Choroid plexus epithelial cell (primary cell): Measurements from ENCODE around the gene MPZL1.
A peak's percentile ranks its signal among the peaks of the same experiment; 100 is the strongest.

ENCODE experiments used
- DNase-seq: peaks from one replicate; pipeline ENCODE4 v3.0.0-alpha.2; 2010; ENCODE audit warnings: low read depth
- H3K4me3 ChIP-seq: 2 replicates; pipeline ENCODE4 v1.5.1; 2011; ENCODE audit warnings: low read depth, mild to moderate bottlenecking, control low read depth, low read length, moderate library complexity
- CTCF ChIP-seq: conservative IDR thresholded peaks from 2 replicates; pipeline ENCODE4 v1.5.1; 2011; ENCODE audit warnings: low read depth, mild to moderate bottlenecking, control low read depth, inconsistent platforms, low read length, moderate library complexity

Gene MPZL1

DNA sequence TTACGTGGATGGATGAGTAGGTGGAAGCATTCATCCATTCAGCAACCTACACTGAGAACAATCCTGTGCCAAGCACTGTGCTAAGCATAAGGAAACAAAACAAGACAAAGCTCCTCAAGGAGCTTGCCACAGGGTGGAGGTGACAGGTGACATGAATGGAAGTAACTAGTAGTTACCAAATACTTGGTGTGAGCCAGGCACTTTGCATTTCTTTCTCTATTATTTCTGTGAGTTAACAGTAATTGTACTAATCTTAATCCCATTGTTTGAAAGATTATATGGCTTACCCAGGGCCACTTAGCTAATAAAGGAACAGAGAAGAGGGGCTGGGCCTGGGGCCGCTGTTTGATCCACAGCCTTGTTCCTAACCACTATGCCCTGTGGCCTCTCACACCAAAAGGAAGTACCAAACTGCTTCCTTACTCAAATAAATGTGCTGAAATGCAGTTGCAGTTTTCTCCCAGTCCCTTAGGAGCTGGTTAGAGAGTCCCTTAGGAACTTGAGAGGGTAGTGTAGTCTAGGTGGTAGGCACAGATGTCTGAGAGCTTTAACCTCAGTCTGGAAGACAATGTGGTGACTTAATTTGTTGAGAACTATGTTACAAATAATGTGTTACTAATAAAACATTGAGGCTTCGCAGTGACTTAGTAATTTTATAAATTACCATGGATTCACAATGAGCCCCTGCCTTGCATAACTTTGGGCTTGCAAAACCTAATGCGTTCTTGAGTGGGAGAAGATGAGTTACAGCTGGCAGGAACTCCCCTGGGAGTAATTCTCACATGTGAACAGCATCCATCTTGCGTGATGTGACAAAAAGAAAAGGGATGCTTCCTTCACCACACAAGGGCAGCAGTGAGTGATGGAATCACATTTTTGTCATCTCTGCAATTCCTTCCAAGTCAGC is 69.8 kb downstream of the MPZL1 start:
- DNase-seq, result peak; percentile 90
- H3K4me3 ChIP-seq, result no peak overlapping the region
- peak; percentile 28 for TF ChIP-seq CTCF

DNA sequence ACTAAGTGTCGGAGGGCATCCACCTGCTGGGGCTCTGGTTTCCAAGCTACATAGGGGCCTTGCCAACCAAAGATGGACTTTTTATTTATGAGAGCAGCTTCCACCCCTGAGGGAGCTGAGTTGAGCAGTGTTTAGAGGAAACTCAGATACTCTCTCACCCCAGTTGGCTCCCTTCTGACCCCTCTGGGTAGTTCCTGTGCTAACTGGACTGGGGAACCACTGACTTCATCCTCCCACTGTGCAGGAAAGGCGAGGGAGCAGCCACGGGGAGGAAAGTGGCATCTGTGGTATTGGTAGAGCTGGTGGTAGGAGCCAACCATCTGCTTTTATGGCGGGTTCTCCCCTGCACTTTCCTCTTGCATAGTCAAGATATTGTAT is 70.4 kb downstream of the MPZL1 start:
- H3K4me3 ChIP-seq, result no peak overlapping the region
- TF ChIP-seq CTCF, result no peak
- no peak for DNase-seq

GRCh38 chr1:167794043-167794442 is 72.3 kb downstream of the MPZL1 start:
- no peak overlapping the region for H3K4me3 ChIP-seq
- TF ChIP-seq CTCF, result no peak
- DNase-seq, result no peak

DNA sequence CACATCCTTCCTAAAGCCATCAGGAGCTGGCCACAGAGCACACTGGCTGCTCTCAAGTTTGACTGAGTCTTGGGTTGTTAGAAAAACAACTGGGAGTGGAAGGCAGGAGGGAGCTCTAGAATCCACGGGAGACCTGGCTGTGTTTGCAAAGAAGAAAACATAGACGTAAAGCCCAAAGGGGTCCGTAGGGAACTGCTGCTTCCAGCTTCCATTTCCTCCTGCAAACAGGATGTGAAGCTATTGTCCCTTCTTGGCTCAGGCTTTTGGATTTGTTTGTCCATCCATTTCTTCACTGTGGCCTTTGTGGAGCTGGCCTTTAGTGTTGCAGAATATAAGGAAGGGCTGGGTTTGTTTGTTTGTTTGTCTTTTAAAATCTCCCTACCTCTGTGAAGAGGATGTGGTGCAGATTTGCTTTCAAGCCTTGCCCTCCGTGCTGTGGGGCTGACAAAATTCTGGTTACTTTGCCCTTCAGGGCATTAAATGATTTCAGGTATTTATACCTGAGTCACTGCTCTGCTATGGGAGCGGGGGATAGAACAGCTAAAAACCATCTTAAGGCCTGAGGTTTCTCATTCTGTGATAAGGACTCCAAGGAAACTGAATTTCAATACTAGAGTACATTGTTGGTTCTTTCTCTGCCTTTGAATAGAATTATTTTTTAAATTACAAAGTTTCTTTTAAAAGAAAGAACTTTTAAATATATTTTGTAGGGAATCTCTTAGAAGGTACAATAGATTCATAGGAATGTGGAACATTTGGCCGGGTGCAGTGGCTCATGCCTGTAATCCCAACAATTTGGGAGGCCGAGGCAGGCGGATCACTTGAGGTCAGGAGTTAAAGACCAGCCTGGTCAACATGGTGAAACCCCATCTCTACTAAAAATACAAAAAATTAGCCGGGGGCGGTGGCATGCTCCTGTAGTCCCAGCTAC is 74.3 kb downstream of the MPZL1 start:
- TF ChIP-seq CTCF, result no peak
- no peak overlapping the region for H3K4me3 ChIP-seq
- peak; percentile 71 for DNase-seq

DNA sequence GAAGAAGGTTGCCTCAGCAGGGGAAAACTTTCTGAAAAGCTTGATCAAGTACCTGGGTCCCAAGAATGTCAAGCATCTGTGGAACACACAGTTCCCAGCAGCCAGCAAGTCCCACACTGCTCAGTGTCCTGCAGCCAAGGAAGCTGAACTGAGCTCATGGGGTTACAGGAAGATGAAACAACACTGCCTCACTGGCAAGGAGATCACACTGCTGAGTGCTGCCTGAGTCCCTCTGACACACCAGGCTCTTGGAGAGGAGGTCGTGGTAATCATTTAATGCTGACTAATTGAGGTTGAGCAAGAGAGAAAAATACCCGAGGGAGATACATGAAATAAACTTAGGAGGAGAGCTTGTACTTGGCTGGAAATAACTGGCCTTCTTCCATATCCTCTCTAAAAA is 75.2 kb downstream of the MPZL1 start:
- DNase-seq, result peak; percentile 99
- peak; percentile 26 for TF ChIP-seq CTCF
- H3K4me3 ChIP-seq, result no peak overlapping the region

- TF ChIP-seq CTCF, result no peak
- DNase-seq, result no peak
- no peak overlapping the region for H3K4me3 ChIP-seq
These were observed 77.2 kb downstream of the MPZL1 start for GRCh38 chr1:167798952-167799351.
